A673 (cell line): ENCODE data around the gene ACBD7.

ENCODE experiments used
- CTCF ChIP-seq: fragments of 300-800, 200-600 bp; sonication (generic); conservative IDR thresholded peaks from 2 replicates; pipeline ENCODE4 v1.5.1; 2017; ENCODE audit warnings: low read depth, mild to moderate bottlenecking, antibody characterized with exemption, low read length, moderate library complexity, mixed read lengths
- EZH2 ChIP-seq: fragments of 200-600 bp; sonication (generic); IDR thresholded peaks from 2 replicates; pipeline ENCODE4 v1.6.1; 2017; ENCODE audit warnings: borderline replicate concordance, low read depth, mild to moderate bottlenecking, mixed read lengths, antibody characterized with exemption, low read length; ENCODE audit not compliant: poor library complexity, severe bottlenecking

DNA sequence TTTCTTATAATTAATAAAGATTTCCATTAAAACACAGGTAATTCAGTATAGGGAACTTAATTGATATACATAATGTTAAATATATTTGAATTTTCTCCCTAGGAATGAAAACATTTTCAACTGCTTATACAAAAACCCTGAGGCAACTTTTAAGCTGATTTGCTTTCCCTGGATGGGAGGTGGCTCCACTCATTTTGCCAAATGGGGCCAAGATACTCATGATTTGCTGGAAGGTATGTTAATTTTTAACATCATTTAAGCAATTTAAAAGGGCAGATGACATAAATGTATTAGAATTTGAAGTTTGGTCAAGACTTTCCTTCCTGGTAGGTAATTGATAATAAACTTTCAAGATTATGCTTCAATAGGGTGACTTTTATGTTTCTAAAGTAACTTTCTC lies 39.0 kb downstream of the ACBD7 start:
- no peak for TF ChIP-seq CTCF
- TF ChIP-seq EZH2, result no peak
